ENCODE measurements around the gene IL1RAPL1. TPM values are rescaled to one million over a fixed set of nuclear protein-coding genes. Genes with fewer than 3 reads are reported as not detected.

IL1RAPL1 gene
- total RNA-seq, 2 experiments from 2014 or later, result not detected

GRCh38 chrX:28876901-28877300 is 289.7 kb downstream of the IL1RAPL1 start:
- ATAC-seq (no peak), DNase-seq (no peak)
- Mint-ChIP-seq H3K9me3 (ENCODE audit: low read depth) (peaks cover 3% of the 10 kb centered on the region), H3K4me1 (no peaks in the 10 kb centered on the region), H3K4me3 (no peak overlapping the region), H3K36me3 (no peaks in the 10 kb centered on the region), H3K27ac (no peak overlapping the region), H3K27me3 (no peaks in the 10 kb centered on the region)
- CTCF ChIA-PET, result no interaction called here

- CTCF ChIA-PET, result no interaction called here
- no peaks in the 10 kb centered on the region for H3K36me3 Mint-ChIP-seq
Measured at GRCh38 chrX:28880136-28880535, 292.9 kb downstream of the IL1RAPL1 start.

GRCh38 chrX:28884823-28885222 is 297.6 kb downstream of the IL1RAPL1 start:
- Mint-ChIP-seq H3K4me1 (no peaks in the 10 kb centered on the region), H3K27me3 (no peaks in the 10 kb centered on the region), H3K36me3 (no peaks in the 10 kb centered on the region), H3K4me3 (no peak overlapping the region), H3K27ac (no peak overlapping the region), H3K9me3 (ENCODE audit: low read depth) (peaks cover 3% of the 10 kb centered on the region)
- ATAC-seq (no peak), DNase-seq (no peak)
- CTCF ChIA-PET, result no interaction called here

More at GRCh38 chrX:28880136-28880535, 292.9 kb downstream of the IL1RAPL1 start:
- DNase-seq, result no peak
- no peak for ATAC-seq
- Mint-ChIP-seq H3K4me1 (no peaks in the 10 kb centered on the region), H3K4me3 (no peak overlapping the region), H3K27ac (no peak overlapping the region), H3K27me3 (no peaks in the 10 kb centered on the region), H3K9me3 (ENCODE audit: low read depth) (peaks cover 3% of the 10 kb centered on the region)

GRCh38 chrX:28888416-28888815 is 301.2 kb downstream of the IL1RAPL1 start:
- no peaks in the 10 kb centered on the region for H3K36me3 Mint-ChIP-seq
- no peak overlapping the region for H3K27ac Mint-ChIP-seq
- ATAC-seq, result no peak
- no peak overlapping the region for H3K4me3 Mint-ChIP-seq
- H3K9me3 Mint-ChIP-seq (ENCODE audit: low read depth), result no peaks in the 10 kb centered on the region
- no peaks in the 10 kb centered on the region for H3K4me1 Mint-ChIP-seq
- CTCF ChIA-PET, result no interaction called here
- no peaks in the 10 kb centered on the region for H3K27me3 Mint-ChIP-seq
- no peak for DNase-seq

- no peaks in the 10 kb centered on the region for H3K9me3 Mint-ChIP-seq (ENCODE audit: low read depth)
- no peaks in the 10 kb centered on the region for H3K27me3 Mint-ChIP-seq
- ATAC-seq (no peak), DNase-seq (no peak)
- no peaks in the 10 kb centered on the region for H3K4me1 Mint-ChIP-seq
- no peak overlapping the region for H3K27ac Mint-ChIP-seq
- no peak overlapping the region for H3K4me3 Mint-ChIP-seq
- no peaks in the 10 kb centered on the region for H3K36me3 Mint-ChIP-seq
- CTCF ChIA-PET, result no interaction called here
Measured at GRCh38 chrX:28889591-28890090, 302.4 kb downstream of the IL1RAPL1 start.

- Mint-ChIP-seq H3K4me3 (no peak overlapping the region), H3K27ac (no peak overlapping the region), H3K36me3 (no peaks in the 10 kb centered on the region), H3K27me3 (no peaks in the 10 kb centered on the region), H3K4me1 (no peaks in the 10 kb centered on the region), H3K9me3 (ENCODE audit: low read depth) (no peaks in the 10 kb centered on the region)
- CTCF ChIA-PET, result no interaction called here
- no peak for ATAC-seq
- DNase-seq, result no peak
Measured at GRCh38 chrX:28901637-28902036, 314.4 kb downstream of the IL1RAPL1 start.

- ATAC-seq (no peak), DNase-seq (no peak)
- H3K4me3 Mint-ChIP-seq, result no peak overlapping the region
- no peak overlapping the region for H3K27ac Mint-ChIP-seq
- CTCF ChIA-PET, result no interaction called here
- H3K36me3 Mint-ChIP-seq, result no peaks in the 10 kb centered on the region
- H3K9me3 Mint-ChIP-seq (ENCODE audit: low read depth), result no peaks in the 10 kb centered on the region
- H3K27me3 Mint-ChIP-seq, result no peaks in the 10 kb centered on the region
- no peaks in the 10 kb centered on the region for H3K4me1 Mint-ChIP-seq
Measured at GRCh38 chrX:28910487-28910886, 323.2 kb downstream of the IL1RAPL1 start.

- H3K27me3 Mint-ChIP-seq, result no peaks in the 10 kb centered on the region
- no peaks in the 10 kb centered on the region for H3K36me3 Mint-ChIP-seq
- peaks cover 2% of the 10 kb centered on the region for H3K9me3 Mint-ChIP-seq (ENCODE audit: low read depth)
- no peaks in the 10 kb centered on the region for H3K4me1 Mint-ChIP-seq
- H3K27ac Mint-ChIP-seq, result no peak overlapping the region
- no peak overlapping the region for H3K4me3 Mint-ChIP-seq
- CTCF ChIA-PET, result no interaction called here
- no peak for ATAC-seq
- no peak for DNase-seq
Measured at GRCh38 chrX:28920153-28920943, 333.1 kb downstream of the IL1RAPL1 start.

- peaks cover 3% of the 10 kb centered on the region for H3K9me3 Mint-ChIP-seq (ENCODE audit: low read depth)
- no peaks in the 10 kb centered on the region for H3K27me3 Mint-ChIP-seq
- CTCF ChIA-PET, result no interaction called here
- no peak for ATAC-seq
- H3K36me3 Mint-ChIP-seq, result no peaks in the 10 kb centered on the region
- no peaks in the 10 kb centered on the region for H3K4me1 Mint-ChIP-seq
- H3K4me3 Mint-ChIP-seq, result no peak overlapping the region
- no peak for DNase-seq
- no peak overlapping the region for H3K27ac Mint-ChIP-seq
Measured at GRCh38 chrX:28922106-28922505, 334.9 kb downstream of the IL1RAPL1 start.

- Mint-ChIP-seq H3K27me3 (no peaks in the 10 kb centered on the region), H3K4me3 (no peak overlapping the region), H3K27ac (no peak overlapping the region), H3K36me3 (no peaks in the 10 kb centered on the region), H3K9me3 (ENCODE audit: low read depth) (peaks cover 6% of the 10 kb centered on the region), H3K4me1 (no peaks in the 10 kb centered on the region)
- CTCF ChIA-PET, result no interaction called here
- ATAC-seq (no peak), DNase-seq (no peak)
Measured at GRCh38 chrX:28946846-28947245, 359.6 kb downstream of the IL1RAPL1 start.

- no peak overlapping the region for H3K4me3 Mint-ChIP-seq
- ATAC-seq, result no peak
- no peak for DNase-seq
- no peak overlapping the region for H3K27ac Mint-ChIP-seq
- CTCF ChIA-PET, result no interaction called here
- no peaks in the 10 kb centered on the region for H3K4me1 Mint-ChIP-seq
- peaks cover 3% of the 10 kb centered on the region for H3K9me3 Mint-ChIP-seq (ENCODE audit: low read depth)
- H3K36me3 Mint-ChIP-seq, result no peaks in the 10 kb centered on the region
- H3K27me3 Mint-ChIP-seq, result no peaks in the 10 kb centered on the region
Measured at GRCh38 chrX:28960063-28960462, 372.8 kb downstream of the IL1RAPL1 start.

- no peaks in the 10 kb centered on the region for H3K27me3 Mint-ChIP-seq
- no peaks in the 10 kb centered on the region for H3K4me1 Mint-ChIP-seq
- no peak for DNase-seq
- no peak overlapping the region for H3K27ac Mint-ChIP-seq
- H3K9me3 Mint-ChIP-seq (ENCODE audit: low read depth), result no peaks in the 10 kb centered on the region
- no peaks in the 10 kb centered on the region for H3K36me3 Mint-ChIP-seq
- CTCF ChIA-PET, result no interaction called here
- H3K4me3 Mint-ChIP-seq, result no peak overlapping the region
- ATAC-seq, result no peak
Measured at GRCh38 chrX:28966331-28966730, 379.1 kb downstream of the IL1RAPL1 start.

- H3K27ac Mint-ChIP-seq, result no peak overlapping the region
- DNase-seq (no peak), ATAC-seq (no peak)
- no peak overlapping the region for H3K4me3 Mint-ChIP-seq
- H3K36me3 Mint-ChIP-seq, result no peaks in the 10 kb centered on the region
- CTCF ChIA-PET, result no interaction called here
- H3K27me3 Mint-ChIP-seq, result no peaks in the 10 kb centered on the region
- H3K4me1 Mint-ChIP-seq, result no peaks in the 10 kb centered on the region
- H3K9me3 Mint-ChIP-seq (ENCODE audit: low read depth), result peaks cover 5% of the 10 kb centered on the region
Measured at GRCh38 chrX:28969126-28969525, 381.9 kb downstream of the IL1RAPL1 start.

GRCh38 chrX:28979877-28980276 is 392.6 kb downstream of the IL1RAPL1 start:
- CTCF ChIA-PET, result no interaction called here
- DNase-seq (no peak), ATAC-seq (no peak)
- H3K4me1 Mint-ChIP-seq, result no peaks in the 10 kb centered on the region
- peaks cover 5% of the 10 kb centered on the region for H3K9me3 Mint-ChIP-seq (ENCODE audit: low read depth)
- H3K27me3 Mint-ChIP-seq, result no peaks in the 10 kb centered on the region
- no peak overlapping the region for H3K4me3 Mint-ChIP-seq
- no peaks in the 10 kb centered on the region for H3K36me3 Mint-ChIP-seq
- H3K27ac Mint-ChIP-seq, result no peak overlapping the region

Data from activated CD8-positive, alpha-beta memory T cell treated with anti-CD3 and anti-CD28 coated beads, Interleukin-2, amount 10 ng/mL, durations not matched to agents 7 days and 5 days (primary cell).